Peyer's patch (tissue), 4 donors: ENCODE results near the gene SEC24A. TPM values are rescaled to one million over a fixed set of nuclear protein-coding genes. Genes with fewer than 3 reads are reported as not detected.

Experiments
- DNase-seq, 3 donors: peaks; one replicate each; pipeline ENCODE4 v3.0.0-alpha.2; 2017 to 2019
- H3K27ac ChIP-seq, 4 donors: fragments of 200-600 bp; sonication (generic); one replicate each; pipeline ENCODE4 v1.5.1; 2016 to 2019
- H3K27me3 ChIP-seq, 2 donors: fragments of 200-600 bp; sonication (generic); one replicate each; pipeline ENCODE4 v1.5.1; 2019
- H3K36me3 ChIP-seq, 3 donors: fragments of 200-600 bp; sonication (generic); one replicate each; pipeline ENCODE4 v1.5.1; 2016 to 2019
- H3K4me1 ChIP-seq, 4 donors: fragments of 200-600 bp; sonication (generic); one replicate each; pipeline ENCODE4 v1.5.1; 2016 to 2019
- H3K4me3 ChIP-seq, 4 donors: fragments of 200-600 bp; sonication (generic); 1 replicate in 3 of 4; 2 replicates in 1 of 4; pipeline ENCODE4 v1.5.1; 2016 to 2019; ENCODE audit warnings: mild to moderate bottlenecking in 1 of 4
- H3K9me3 ChIP-seq, 4 donors: fragments of 200-600 bp; sonication (generic); one replicate each; pipeline ENCODE4 v1.5.1; 2016 to 2019; ENCODE audit warnings: mild to moderate bottlenecking in 1 of 4
- CTCF ChIP-seq, 6 experiments: fragments of 450-650 bp in 4 of 6; fragments of 200-600 bp in 2 of 6; sonication (generic) in 1 of 6; IDR thresholded peaks; one replicate each; pipeline ENCODE4 v1.5.1; 2017 to 2019; ENCODE audit warnings: antibody characterized with exemption in 6 of 6, mild to moderate bottlenecking in 3 of 6, moderate library complexity in 1 of 6
- POLR2A ChIP-seq, 2 donors: fragments of 450-650 bp; IDR thresholded peaks; one replicate each; pipeline ENCODE4 v1.5.1; 2017; ENCODE audit warnings: antibody characterized with exemption in 2 of 2, mild to moderate bottlenecking in 2 of 2, moderate library complexity in 2 of 2
- total RNA-seq, 4 donors: library from RNA; depleted of rRNA; stranded (reverse); fragments of >200 nt; gene quantifications; one replicate each; pipeline ENCODE4 v1.1.0, GENCODE V29; 2016

Gene SEC24A
- total RNA-seq, 4 donors from 2014 or later = 17.3 to 54.8 (median 40.4) TPM

- no peak for TF ChIP-seq POLR2A (IDR thresholded peaks at IDR 0.05)
- no peak for TF ChIP-seq CTCF (IDR thresholded peaks at IDR 0.05)
- DNase-seq = no peak
- no peaks in the 10 kb centered on the region for H3K27me3 ChIP-seq
- H3K4me1 ChIP-seq = peaks cover 0 to 11% (median 0%) of the 10 kb centered on the region in 4 donors
- no peaks in the 10 kb centered on the region for H3K9me3 ChIP-seq
- no peak overlapping the region for H3K4me3 ChIP-seq
- no peak overlapping the region for H3K27ac ChIP-seq
- no peaks in the 10 kb centered on the region for H3K36me3 ChIP-seq
Observed at GRCh38 chr5:134732819-134733218, 84.2 kb downstream of the SEC24A start.

GRCh38 chr5:134735243-134735642 lies 86.7 kb downstream of the SEC24A start:
- Histone ChIP-seq H3K9me3 (no peaks in the 10 kb centered on the region), H3K4me3 (no peak overlapping the region), H3K27me3 (no peaks in the 10 kb centered on the region), H3K36me3 (no peaks in the 10 kb centered on the region), H3K27ac (no peak overlapping the region), H3K4me1 (peaks cover 0 to 25% (median 4%) of the 10 kb centered on the region in 4 donors)
- DNase-seq = no peak
- no peak for TF ChIP-seq CTCF (IDR thresholded peaks at IDR 0.05)
- TF ChIP-seq POLR2A (IDR thresholded peaks at IDR 0.05) = no peak

- no peaks in the 10 kb centered on the region for H3K27me3 ChIP-seq
- H3K27ac ChIP-seq = peak overlapping the region in 2 of 4 donors; percentile 9 to 11
- DNase-seq = no peak
- peaks cover 0 to 26% (median 4%) of the 10 kb centered on the region in 4 donors for H3K4me1 ChIP-seq
- TF ChIP-seq CTCF (IDR thresholded peaks at IDR 0.05) (no peak), POLR2A (IDR thresholded peaks at IDR 0.05) (no peak)
- no peak overlapping the region for H3K4me3 ChIP-seq
- H3K9me3 ChIP-seq = no peaks in the 10 kb centered on the region
- H3K36me3 ChIP-seq = peaks cover 0 to 5% (median 0%) of the 10 kb centered on the region in 3 donors
Observed at GRCh38 chr5:134736173-134736812, 87.7 kb downstream of the SEC24A start.

- H3K9me3 ChIP-seq = no peaks in the 10 kb centered on the region
- peaks cover 0 to 26% (median 4%) of the 10 kb centered on the region in 4 donors for H3K4me1 ChIP-seq
- no peaks in the 10 kb centered on the region for H3K27me3 ChIP-seq
- H3K36me3 ChIP-seq = peaks cover 0 to 10% (median 0%) of the 10 kb centered on the region in 3 donors
- TF ChIP-seq CTCF (IDR thresholded peaks at IDR 0.05) (peak; percentile 69 to 84 (median 76)), POLR2A (IDR thresholded peaks at IDR 0.05) (peak; percentile 89 to 92)
- H3K4me3 ChIP-seq = peak within 1 kb of the TSS; percentile 70 to 92 (median 88)
- DNase-seq = peak; percentile 98 to 99 (median 99)
- H3K27ac ChIP-seq = peak within 1 kb of the TSS; percentile 87 to 93 (median 88)
Observed at GRCh38 chr5:134738133-134738962, 89.8 kb downstream of the SEC24A start, which contains the start of gene CAMLG. TSS of gene CAMLG (plus strand) at chr5:134738548. CDS start at chr5:134738621, 73 bp downstream.

GRCh38 chr5:134738963-134739661 lies 90.5 kb downstream of the SEC24A start:
- Histone ChIP-seq H3K4me3 (peak overlapping the region; percentile 70 to 92 (median 88)), H3K36me3 (peaks cover 0 to 14% (median 0%) of the 10 kb centered on the region in 3 donors), H3K27me3 (no peaks in the 10 kb centered on the region), H3K4me1 (peaks cover 0 to 26% (median 4%) of the 10 kb centered on the region in 4 donors), H3K27ac (peak overlapping the region; percentile 87 to 93 (median 88)), H3K9me3 (no peaks in the 10 kb centered on the region)
- DNase-seq = peak in 2 of 3 donors; percentile 53 to 56
- TF ChIP-seq POLR2A (IDR thresholded peaks at IDR 0.05) (no peak), CTCF (IDR thresholded peaks at IDR 0.05) (peak in 3 of 6 experiments; percentile 13 to 44 (median 25))
